K562 (cell line): ENCODE measurements around the gene ZGLP1. TPM values are rescaled to one million over a fixed set of nuclear protein-coding genes. Genes with fewer than 3 reads are reported as not detected.

Experiments
- ATAC-seq: fragments of 200-7000 bp; cut with Tn5 transposase; 3 replicates; pipeline ENCODE4 v1.9.1; 2020; ENCODE audit warnings: moderate library complexity
- BruUV-seq: library from RNA; stranded (reverse); fragments of 400-500 nt; replicated peaks from 2 replicates; lab custom pipeline; 2021; lab: Mats Ljungman, UMichigan
- CTCF ChIA-PET: fragments of 300-600 bp; formaldehyde crosslinking; extraction: SDS; loops from one replicate; lab custom pipeline; 2021; ENCODE audit warnings: low intra/inter-chr PET ratio; lab: Yijun Ruan, JAX
- POLR2A ChIA-PET: fragments of 300-600, 350-650 bp; sonication (Branson Sonifier 250); formaldehyde crosslinking; extraction: SDS; loops from one replicate; lab custom pipeline; 2021; ENCODE audit warnings: antibody characterized with exemption, inconsistent platforms; lab: Yijun Ruan, JAX
- DNase-seq, 4 experiments: peaks; one replicate each; pipeline versions ENCODE4 v3.0.0 to v3.0.0-alpha.2; 2011 to 2018; ENCODE audit warnings: low spot score in 3 of 4, mixed read lengths in 3 of 4; ENCODE audit errors: extremely low read depth in 1 of 4
- FAIRE-seq: peaks from 2 replicates; lab custom pipeline; 2011; peaks lifted over from hg19 to GRCh38; lab: Jason Lieb, UNC
- H2AFZ ChIP-seq: 2 replicates; pipeline ENCODE4 v1.6.0; 2011; ENCODE audit warnings: low read depth, low read length, control low read depth, inconsistent platforms
- H3K27ac ChIP-seq: fragments of 200-600 bp; 3 replicates; pipeline ENCODE4 v1.8.0; 2011; ENCODE audit warnings: low read depth, mild to moderate bottlenecking, control low read depth, inconsistent platforms, low read length, moderate library complexity, mixed read lengths; ENCODE audit errors: extremely low read depth
- H3K27me3 ChIP-seq, 2 experiments: fragments of 300-600 bp in 1 of 2; 2 replicates in 1 of 2; 3 replicates in 1 of 2; pipeline versions ENCODE4 v1.6.0 to v1.8.0; 2011; ENCODE audit warnings: inconsistent platforms in 2 of 2, low read length in 2 of 2, mild to moderate bottlenecking in 1 of 2, mixed read lengths in 1 of 2, moderate library complexity in 1 of 2; ENCODE audit not compliant: control insufficient read depth in 2 of 2, insufficient read depth in 2 of 2
- H3K36me3 ChIP-seq: fragments of 300-600 bp; 3 replicates; pipeline ENCODE4 v1.8.0; 2011; ENCODE audit warnings: mild to moderate bottlenecking, low read length, inconsistent platforms; ENCODE audit not compliant: control insufficient read depth, insufficient read depth
- H3K4me1 ChIP-seq, 2 experiments: fragments of 200-600 bp in 1 of 2; replicated peaks in 1 of 2; 2 replicates in 1 of 2; 3 replicates in 1 of 2; pipeline versions ENCODE4 v1.5.1 to v1.8.0; 2011; ENCODE audit warnings: inconsistent platforms in 2 of 2, low read length in 2 of 2, mild to moderate bottlenecking in 1 of 2, mixed read lengths in 1 of 2, moderate library complexity in 1 of 2; ENCODE audit not compliant: control insufficient read depth in 2 of 2, insufficient read depth in 2 of 2
- H3K4me2 ChIP-seq: 2 replicates; pipeline ENCODE4 v1.6.1; 2011; ENCODE audit warnings: low read length, control low read depth, inconsistent platforms, mixed read lengths; ENCODE audit not compliant: insufficient read depth
- H3K4me3 ChIP-seq: fragments of 200-600 bp; sonication (generic), shearing (Covaris generic); 2 replicates; pipeline ENCODE4 v1.5.1; 2016; ENCODE audit warnings: control low read depth, inconsistent platforms
- H3K79me2 ChIP-seq: fragments of 200-600 bp; 3 replicates; pipeline ENCODE4 v1.8.0; 2011; ENCODE audit warnings: low read length, inconsistent platforms; ENCODE audit not compliant: control insufficient read depth, insufficient read depth
- H3K9ac ChIP-seq, 2 experiments: 2 replicates each; pipeline versions ENCODE4 v1.6.0 to v1.6.1; 2011; ENCODE audit warnings: low read depth in 2 of 2, low read length in 2 of 2, control low read depth in 1 of 2, inconsistent platforms in 1 of 2, mild to moderate bottlenecking in 1 of 2, mixed read lengths in 1 of 2; ENCODE audit not compliant: insufficient read depth in 1 of 2
- H3K9me1 ChIP-seq: one replicate; pipeline ENCODE4 v1.6.0; 2011; ENCODE audit warnings: inconsistent platforms, mild to moderate bottlenecking, low read length, moderate library complexity; ENCODE audit not compliant: control insufficient read depth, insufficient read depth
- H3K9me3 ChIP-seq: replicated peaks from 2 replicates; pipeline ENCODE4 v1.5.1; 2011; ENCODE audit warnings: low read depth, low read length, inconsistent platforms; ENCODE audit not compliant: control insufficient read depth, insufficient read depth
- H4K20me1 ChIP-seq: replicated peaks from 2 replicates; pipeline ENCODE4 v1.6.1; 2011; ENCODE audit warnings: low read length, inconsistent platforms, mixed read lengths; ENCODE audit not compliant: control insufficient read depth, insufficient read depth
- EWSR1 ChIP-seq: fragments of 450-650 bp; IDR thresholded peaks from 2 replicates; pipeline ENCODE4 v1.6.1; 2018; ENCODE audit warnings: borderline replicate concordance, mild to moderate bottlenecking, low read depth, moderate library complexity; ENCODE audit not compliant: partially characterized antibody
- ZNF121 ChIP-seq: sonication (generic); formaldehyde crosslinking; conservative IDR thresholded peaks from 2 replicates; pipeline ENCODE4 v1.8.0; 2022; ENCODE audit warnings: missing genetic modification reagents
- WGBS: fragments of 100-300 bp; shearing (Covaris generic); methylation state at CpG from one replicate; pipeline ENCODE4 v1.1.6; 2016; ENCODE audit warnings: low coverage, mixed read lengths; ENCODE audit not compliant: insufficient coverage; ENCODE audit errors: missing lambda C conversion rate; 5-methylcytosine and 5-hydroxymethylcytosine counted together
- in situ Hi-C: fragments of 300-500 bp; cut with MboI; formaldehyde crosslinking; loops from 4 replicates; pipeline ENCODE4 v1.15.0; 2018; ENCODE audit warnings: inconsistent platforms, mixed read lengths
- intact Hi-C: fragments of 100-400 bp; cut with micrococcal nuclease; formaldehyde crosslinking; loops from 2 replicates; pipeline ENCODE4 v1.14.2; 2022
- polyA plus RNA-seq, 8 experiments: library from polyadenylated mRNA; depleted of rRNA in 4 of 8; stranded (reverse) in 5 of 8; unstranded in 3 of 8; fragments of >200 nt; fragmentation: Nextera tagmentation in 2 of 8; fragmentation: Illumina TruSeq in 1 of 8; extraction: Ambion mirVana in 2 of 8; extraction: Trizol in 1 of 8; gene quantifications; 2 replicates each; pipeline versions ENCODE4 v1.2.1 to v1.2.3, GENCODE V29; 2011 to 2014; ENCODE audit warnings: inconsistent platforms in 1 of 8, missing spikeins in 1 of 8
- total RNA-seq, 7 experiments: library from RNA; depleted of rRNA in 6 of 7; stranded (reverse); fragments of >200 nt in 6 of 7; fragmentation: Illumina TruSeq in 2 of 7; extraction: Trizol in 2 of 7; gene quantifications; 2 replicates each; pipeline versions ENCODE4 v1.2.1 to v1.2.3, GENCODE V29; 2011 to 2021; ENCODE audit warnings: low replicate concordance in 1 of 7
- TF ChIP-seq, protein P1 (sequence below), 2 experiments: fragments of 200-800 bp in 1 of 2; sonication (Bioruptor generic) in 1 of 2; sonication (generic) in 1 of 2; formaldehyde crosslinking in 1 of 2; IDR thresholded peaks in 1 of 2; conservative IDR thresholded peaks in 1 of 2; 2 replicates each; pipeline versions ENCODE4 v1.5.0 to v1.6.1; 2016 to 2020; ENCODE audit warnings: missing compliant biosample characterization in 1 of 2, missing genetic modification characterization in 1 of 2, missing genetic modification reagents in 1 of 2

Gene ZGLP1
- total and polyA plus RNA-seq, 9 of the 15 experiments (the other 6 are each of a cell fraction or from before 2014, with no cell fraction given), result 0.24 to 4.5 (median 2.2) TPM

DNA sequence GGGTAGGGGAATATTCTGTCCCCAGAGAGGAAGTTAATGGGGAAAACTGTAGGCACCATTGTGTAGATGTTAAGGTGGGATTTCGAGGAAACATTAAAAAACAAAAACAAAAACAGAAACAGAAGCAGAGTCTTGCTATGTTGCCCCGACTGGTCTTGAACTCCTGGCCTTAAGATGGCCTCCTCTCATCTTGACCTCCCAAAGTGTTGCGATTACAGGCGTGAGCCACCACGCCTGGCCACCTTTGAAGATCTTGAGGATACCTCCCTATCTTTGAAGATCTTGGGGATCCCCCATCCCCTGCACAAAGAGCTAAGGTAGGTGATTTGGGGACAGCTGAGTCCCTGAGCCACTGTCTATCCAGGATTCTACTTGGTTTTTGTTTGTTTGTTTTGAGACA lies 30.4 kb upstream of the ZGLP1 start:
- ATAC-seq, result no peak
- peaks cover 9% of the 10 kb centered on the region; the same call in 1 of the 3 replicates for H3K79me2 ChIP-seq
- H2AFZ ChIP-seq, result no peak overlapping the region
- H3K4me2 ChIP-seq, result no peak overlapping the region
- no peaks in the 10 kb centered on the region for H3K9me1 ChIP-seq
- no peak overlapping the region for H3K27ac ChIP-seq
- ChIA-PET CTCF (no interaction called here), POLR2A (no interaction called here)
- no peak for DNase-seq
- FAIRE-seq, result no peak
- no peaks in the 10 kb centered on the region for H4K20me1 ChIP-seq
- no peak overlapping the region for H3K4me3 ChIP-seq
- TF ChIP-seq EWSR1 (no peak), ZNF121 (CRISPR knock-in tag) (peak; percentile 51)
- TF ChIP-seq, protein P1, sequence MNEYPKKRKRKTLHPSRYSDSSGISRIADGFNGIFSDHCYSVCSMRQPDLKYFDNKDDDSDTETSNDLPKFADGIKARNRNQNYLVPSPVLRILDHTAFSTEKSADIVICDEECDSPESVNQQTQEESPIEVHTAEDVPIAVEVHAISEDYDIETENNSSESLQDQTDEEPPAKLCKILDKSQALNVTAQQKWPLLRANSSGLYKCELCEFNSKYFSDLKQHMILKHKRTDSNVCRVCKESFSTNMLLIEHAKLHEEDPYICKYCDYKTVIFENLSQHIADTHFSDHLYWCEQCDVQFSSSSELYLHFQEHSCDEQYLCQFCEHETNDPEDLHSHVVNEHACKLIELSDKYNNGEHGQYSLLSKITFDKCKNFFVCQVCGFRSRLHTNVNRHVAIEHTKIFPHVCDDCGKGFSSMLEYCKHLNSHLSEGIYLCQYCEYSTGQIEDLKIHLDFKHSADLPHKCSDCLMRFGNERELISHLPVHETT (CRISPR knock-in tag; conservative IDR thresholded peaks at IDR 0.05 in 1 of 2, IDR thresholded peaks at IDR 0.05 in 1 of 2), result no peak
- no TSS peak for BruUV-seq
- intact Hi-C loops, result no loop called here
- H3K9me3 ChIP-seq, result no peaks in the 10 kb centered on the region
- H3K27me3 ChIP-seq, result no peaks in the 10 kb centered on the region
- H3K4me1 ChIP-seq, result peaks cover 8 to 21% of the 10 kb centered on the region in 2 experiments; a peak in 4 of 5 replicates
- in situ Hi-C loops, result no loop called here
- no peaks in the 10 kb centered on the region for H3K36me3 ChIP-seq
- WGBS, result 46% methylated on average over 3 of the region's 5 CpGs
- no peak overlapping the region for H3K9ac ChIP-seq
